Measurements from ENCODE around the gene ACADS. TPM values are rescaled to one million over a fixed set of nuclear protein-coding genes. Genes with fewer than 3 reads are reported as not detected.

Gene ACADS
- total RNA-seq, 6 experiments from 2014 or later, result 94.1 to 172 (median 156) TPM

- Histone ChIP-seq H3K36me3 (peaks cover 0 to 29% (median 4%) of the 10 kb centered on the region in 4 donors), H3K9me3 (no peaks in the 10 kb centered on the region), H3K4me1 (no peaks in the 10 kb centered on the region), H3K27me3 (no peaks in the 10 kb centered on the region), H3K27ac (no peak overlapping the region), H3K4me3 (no peak overlapping the region)
- 85% methylated on average over 3 of the region's 3 CpGs for WGBS (ENCODE audit: insufficient coverage, low coverage, low lambda C conversion rate, missing lambda C conversion rate)
- intact Hi-C loops (cut with DNase I), result no loop called here
- ATAC-seq (no peak), DNase-seq (no peak)
- TF ChIP-seq CTCF (IDR thresholded peaks at IDR 0.05) (no peak), POLR2A (IDR thresholded peaks at IDR 0.05) (no peak)
Measured at GRCh38 chr12:120784804-120785203, 59.2 kb downstream of the ACADS start.

GRCh38 chr12:120787889-120788288, 62.3 kb downstream of the ACADS start:
- DNase-seq (no peak), ATAC-seq (no peak)
- no peak overlapping the region for H3K27ac ChIP-seq
- H3K36me3 ChIP-seq, result peaks cover 0 to 22% (median 0%) of the 10 kb centered on the region in 4 donors
- TF ChIP-seq CTCF (IDR thresholded peaks at IDR 0.05), result no peak
- no peak for TF ChIP-seq POLR2A (IDR thresholded peaks at IDR 0.05)
- no peaks in the 10 kb centered on the region for H3K9me3 ChIP-seq
- intact Hi-C loops (cut with DNase I), result no loop called here
- 100% methylated on average over 1 of the region's 3 CpGs for WGBS (ENCODE audit: insufficient coverage, low coverage, low lambda C conversion rate, missing lambda C conversion rate)
- H3K4me3 ChIP-seq, result no peak overlapping the region
- H3K27me3 ChIP-seq, result no peaks in the 10 kb centered on the region
- H3K4me1 ChIP-seq, result no peaks in the 10 kb centered on the region

Other genes starting within 250 kb of the ACADS start
- gene DYNLL1, start 229.7 kb upstream of the ACADS start, total RNA-seq, result 100 to 1,000 TPM in 5 of 6 experiments, 10 to 100 TPM in 1; 85.0 to 189 (median 164) TPM
- 10 to 100 TPM; 21.6 to 37.9 (median 31.0) TPM for gene COQ5, start 196.7 kb upstream of the ACADS start, total RNA-seq
- gene RNF10, start 191.5 kb upstream of the ACADS start, total RNA-seq, result 100 to 1,000 TPM in 2 of 6 experiments, 10 to 100 TPM in 4; 70.8 to 111 (median 90.2) TPM
- 10 to 100 TPM; 14.2 to 29.2 (median 23.0) TPM for gene POP5, start 144.4 kb upstream of the ACADS start, total RNA-seq
- under 1 TPM in 1 of 6 experiments, not detected in 5; 0.26 TPM for gene CABP1, start 85.2 kb upstream of the ACADS start, total RNA-seq
- gene MLEC, start 38.7 kb upstream of the ACADS start, total RNA-seq, result 100 to 1,000 TPM; 102 to 193 (median 126) TPM
- 10 to 100 TPM in 1 of 6 experiments, 1 to 10 TPM in 5; 4.7 to 10.2 (median 6.6) TPM for gene UNC119B, start 15.4 kb upstream of the ACADS start, total RNA-seq
- 10 to 100 TPM; 10.7 to 26.6 (median 16.9) TPM for gene SPPL3, start 178.5 kb downstream of the ACADS start, total RNA-seq